Stimulated activated naive CD4-positive, alpha-beta T cell treated with Interleukin-2 at 50 U/mL for 16 hours (primary cell): ENCODE data around the gene CYB5A.

ENCODE experiments used
- DNase-seq: peaks from one replicate; lab custom pipeline; 2025; lab: John Stamatoyannopoulos, UW

The CYB5A gene

DNA sequence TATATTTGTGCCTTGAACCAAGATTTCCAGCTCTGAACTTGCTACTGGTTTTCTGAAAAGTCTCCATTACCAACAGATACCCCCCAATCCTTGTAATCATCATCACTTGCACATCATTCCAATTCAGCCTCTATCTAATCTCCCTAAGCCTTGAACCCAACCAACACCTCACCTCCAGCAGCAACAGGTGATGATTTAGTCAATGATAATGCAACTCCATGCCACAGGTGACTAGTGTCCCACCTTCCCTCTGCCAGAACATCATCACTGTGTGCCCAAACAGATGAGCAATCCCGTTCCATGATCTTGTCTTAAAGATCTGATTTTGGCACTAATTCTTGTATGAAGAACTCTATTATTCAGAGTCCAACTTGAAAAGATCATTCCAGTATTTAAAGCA is 75.9 kb downstream of the CYB5A start:
- no peak for DNase-seq

- no peak for DNase-seq
Observed at GRCh38 chr18:74213429-74213828, 78.3 kb downstream of the CYB5A start.

DNA sequence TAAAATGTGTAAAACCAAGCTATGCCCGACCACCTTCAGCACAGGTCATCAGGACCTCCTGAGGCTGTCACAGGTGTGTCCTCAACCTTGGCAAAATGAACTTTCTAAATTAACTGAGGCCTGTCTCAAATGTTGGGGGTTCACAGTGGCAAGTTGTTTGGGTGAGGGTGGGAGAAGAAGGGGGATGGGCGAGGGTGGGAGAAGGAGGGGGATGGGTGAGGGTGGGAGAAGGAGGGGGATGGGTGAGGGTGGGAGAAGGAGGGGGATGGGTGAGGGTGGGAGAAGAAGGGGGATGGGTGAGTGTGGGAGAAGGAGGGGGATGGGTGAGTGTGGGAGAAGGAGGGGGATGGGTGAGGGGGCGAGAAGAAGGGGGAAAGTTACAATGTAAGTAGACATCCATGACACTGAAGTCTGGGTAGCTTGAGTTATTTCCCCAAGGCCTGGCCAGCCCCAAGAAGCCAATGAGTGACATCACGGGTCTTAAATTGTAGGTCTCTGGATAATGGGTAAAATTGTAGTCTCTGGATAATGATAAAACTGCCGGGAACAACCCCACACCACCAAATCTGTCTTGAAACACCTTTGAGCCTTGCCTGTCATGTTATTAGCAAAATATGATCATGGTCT is 87.1 kb downstream of the CYB5A start:
- no peak for DNase-seq

DNA sequence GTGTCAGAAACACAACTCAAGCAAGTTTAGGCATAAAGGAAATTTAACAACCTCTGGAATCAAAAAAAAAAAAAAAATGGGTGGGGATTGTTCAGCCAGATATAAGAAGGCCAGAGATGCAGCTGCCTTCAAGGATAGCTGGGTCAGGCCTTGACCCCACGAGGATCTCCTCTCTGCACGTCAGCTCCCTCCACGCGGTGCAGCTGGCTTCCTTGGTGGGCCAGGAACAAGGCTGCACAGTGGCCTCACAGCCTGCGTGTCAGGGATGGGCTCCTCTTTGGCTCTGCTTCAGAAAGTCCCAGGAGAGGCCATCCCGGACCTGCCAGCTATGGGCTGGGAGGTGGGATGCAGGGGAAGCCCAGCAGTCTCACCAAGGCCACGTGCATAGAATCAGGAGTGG is 88.0 kb downstream of the CYB5A start:
- no peak for DNase-seq
